NCI-H2029 treated with DMSO at 0.1 percent for 48 hours (cell line): Measurements from ENCODE around the gene NFIC.
A peak's percentile ranks its signal among the peaks of the same experiment; 100 is the strongest.
"Not testable (repeated sequence)": the region's sequence is repeated elsewhere in the genome, so short reads cannot be mapped to it uniquely, and the experiment has no call there.

Source experiments
- DNase-seq: peaks from one replicate; lab custom pipeline; 2025; lab: John Stamatoyannopoulos, UW

NFIC gene

GRCh38 chr19:3492919-3493318, 126.5 kb downstream of the NFIC start:
- no peak for DNase-seq

DNA sequence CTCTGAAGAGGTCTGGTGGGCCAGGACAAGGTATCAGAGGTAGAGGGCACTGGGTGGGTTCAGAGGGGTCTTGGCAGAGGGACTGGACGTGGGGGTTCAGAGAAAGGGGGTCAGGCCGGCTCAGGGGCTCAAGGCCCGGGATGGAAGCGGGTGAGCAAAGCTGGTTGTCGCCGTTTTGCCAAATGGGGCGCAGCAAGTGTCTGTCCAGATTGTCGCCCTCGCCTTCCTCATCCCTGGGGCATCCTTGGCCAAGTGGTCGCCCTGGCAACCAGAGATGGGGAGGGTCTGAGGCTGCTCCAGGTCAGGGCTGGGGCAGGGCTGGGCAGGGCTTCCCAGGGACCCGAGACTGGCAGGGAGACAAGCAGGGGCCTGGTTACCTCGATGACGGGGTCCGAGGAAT, 127.3 kb downstream of the NFIC start:
- DNase-seq: no peak

DNA sequence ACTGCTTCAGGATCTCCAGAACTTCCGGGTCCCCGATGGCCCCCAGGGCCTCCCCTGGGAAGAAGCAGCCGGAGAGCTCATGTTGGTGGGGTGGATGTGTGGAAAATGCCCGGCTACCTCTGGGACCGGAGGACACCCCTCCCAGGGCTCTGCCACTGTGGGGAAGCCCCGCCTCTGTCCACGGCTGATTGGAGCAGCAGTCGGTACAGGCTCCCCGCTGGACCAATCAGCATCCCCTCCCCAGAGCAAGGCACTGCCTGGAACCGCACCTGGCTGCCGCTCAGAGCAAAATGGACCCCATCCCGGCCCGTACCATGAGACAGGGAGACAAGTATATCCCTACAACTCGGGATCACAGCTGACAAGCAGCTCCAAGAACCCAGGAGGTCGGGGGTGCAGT, 127.7 kb downstream of the NFIC start:
- DNase-seq: no peak

DNA sequence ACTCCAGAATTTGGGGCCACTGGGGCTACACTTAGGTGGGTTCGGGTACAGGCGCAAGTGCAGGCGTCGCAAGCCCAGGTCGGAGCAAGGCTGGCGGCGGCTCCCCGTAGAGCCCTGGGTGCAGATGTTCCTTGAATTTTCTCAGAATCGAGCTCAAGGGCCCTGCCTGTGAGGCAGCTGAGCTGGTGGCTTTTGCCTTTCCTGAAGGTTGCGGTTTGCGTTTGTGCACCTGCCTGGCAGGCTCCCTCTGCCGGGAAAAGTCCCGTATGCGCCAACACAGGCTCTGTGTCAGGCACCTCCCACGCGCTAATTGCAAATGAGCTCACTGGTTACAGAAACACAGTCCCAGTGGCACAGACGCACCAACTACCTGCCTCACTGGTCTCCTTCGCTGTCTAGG, 128.2 kb downstream of the NFIC start:
- no peak for DNase-seq

- no peak for DNase-seq
Measured at GRCh38 chr19:3496392-3497273, 130.2 kb downstream of the NFIC start.

GRCh38 chr19:3497757-3498520, 131.6 kb downstream of the NFIC start:
- DNase-seq: no peak

- DNase-seq: no peak
Measured at GRCh38 chr19:3499738-3500428, 133.5 kb downstream of the NFIC start.

DNA sequence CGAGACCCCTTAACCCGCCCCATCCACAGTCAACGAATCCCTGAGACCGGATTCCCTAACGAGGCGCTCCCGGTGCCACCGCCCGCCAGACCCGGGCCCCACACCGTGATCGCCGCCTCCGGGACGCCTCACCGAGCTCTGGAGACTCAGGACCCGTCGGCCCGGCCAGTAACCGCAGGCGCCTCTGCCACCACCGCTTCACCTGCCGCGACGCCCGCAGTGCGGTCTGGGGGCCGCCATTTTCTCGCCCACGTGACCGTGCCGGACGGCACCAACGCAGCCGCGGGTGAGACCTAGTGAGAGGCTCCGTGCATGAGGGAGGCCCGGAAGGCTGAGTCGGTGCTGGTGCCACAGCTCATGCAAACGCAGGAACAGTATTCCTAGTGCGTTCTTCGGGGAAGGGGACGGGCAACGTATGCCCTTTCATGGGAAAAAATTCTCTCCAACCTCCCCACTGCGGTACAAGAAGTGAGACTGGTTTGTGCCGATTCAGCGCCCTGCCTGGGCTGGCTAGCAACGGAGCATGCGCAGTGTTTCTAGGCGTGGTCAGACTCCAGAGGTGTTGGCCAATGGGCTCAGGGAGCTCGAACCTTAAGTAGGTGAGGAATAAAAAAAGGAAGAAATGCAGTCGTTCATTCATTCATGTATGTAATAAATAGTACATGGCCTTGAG, 134.2 kb downstream of the NFIC start, which contains the start of gene DOHH:
DOHH (minus strand) TSS at position 246 of the 673 bp plus-strand sequence. CDS start 3,860 bp downstream, outside the sequence.
- peak; percentile 98 for DNase-seq

DNA sequence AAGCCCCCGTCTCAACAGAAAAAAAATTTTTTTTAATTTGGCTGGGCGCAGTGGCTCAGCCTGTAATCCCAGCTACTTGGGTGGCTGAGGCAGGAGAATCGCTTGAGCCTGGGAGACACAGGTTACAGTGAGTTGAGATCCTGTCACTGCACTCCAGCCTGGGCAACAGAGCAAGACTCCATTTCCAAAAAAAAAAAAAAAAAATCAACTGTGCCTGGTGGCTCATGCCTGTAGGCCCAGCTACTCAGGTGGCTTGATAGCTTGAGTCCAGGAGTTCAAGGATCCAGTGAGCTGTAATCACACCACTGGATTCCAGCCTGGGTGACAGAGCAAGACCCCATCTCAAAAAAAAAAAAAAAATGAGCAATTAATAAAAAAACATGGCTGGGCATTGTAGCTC, 135.4 kb downstream of the NFIC start:
- no peak for DNase-seq

- no peak for DNase-seq
Measured at GRCh38 chr19:3503036-3503572, 136.7 kb downstream of the NFIC start.

GRCh38 chr19:3504735-3505134, 138.4 kb downstream of the NFIC start:
- no peak for DNase-seq

- DNase-seq: peak; percentile 86
Measured at GRCh38 chr19:3505598-3506383, 139.4 kb downstream of the NFIC start, which contains the start of gene FZR1. Gene FZR1 (plus strand): TSS chr19:3506311. CDS start chr19:3522990, 16,679 bp downstream.

DNA sequence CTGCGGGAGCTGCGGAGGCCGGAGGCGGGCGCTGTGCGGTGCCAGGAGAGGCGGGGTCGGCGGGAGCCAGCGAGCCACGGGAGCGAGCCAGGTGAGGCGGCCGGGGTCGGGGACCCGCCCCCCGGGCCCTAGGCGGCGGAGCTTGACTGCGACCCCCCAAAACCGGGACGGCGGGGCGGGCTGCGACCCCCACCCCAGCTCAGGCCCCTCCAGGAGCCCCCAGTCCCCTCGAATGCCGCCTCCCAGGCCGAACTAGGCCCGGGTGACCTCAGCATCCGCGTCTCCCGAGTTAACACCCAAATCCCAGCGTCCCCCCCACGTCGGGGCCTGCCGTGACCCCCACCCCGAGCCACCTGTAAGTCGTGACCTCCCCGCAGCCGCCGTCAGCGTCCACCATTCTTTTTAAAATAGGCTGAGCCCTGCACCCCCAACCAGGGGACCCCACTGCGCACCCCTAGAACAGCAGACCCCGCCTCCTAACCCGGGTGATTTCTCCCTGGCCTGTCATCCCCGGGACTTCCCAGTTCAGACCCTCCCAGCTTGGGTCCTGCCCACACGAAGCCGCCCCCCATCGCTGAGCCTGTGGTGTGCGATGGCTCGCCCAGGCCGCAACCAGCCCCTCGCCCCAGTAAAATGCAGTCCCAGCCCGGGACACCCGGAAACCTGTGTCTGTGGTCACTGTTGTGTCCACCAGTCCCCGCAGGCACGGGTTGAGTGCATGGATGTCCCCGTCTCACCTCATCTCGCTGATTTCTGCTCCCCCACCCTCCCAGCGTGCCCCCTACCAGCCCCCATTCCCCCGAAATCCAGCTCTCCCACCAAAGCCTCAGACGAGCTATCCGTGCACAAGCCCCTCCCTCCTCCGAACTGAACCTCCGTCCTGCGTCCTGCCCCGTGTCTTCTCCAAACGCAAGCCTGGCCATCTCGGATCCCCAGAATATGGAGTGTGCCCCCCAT, 140.3 kb downstream of the NFIC start:
- no peak for DNase-seq

DNA sequence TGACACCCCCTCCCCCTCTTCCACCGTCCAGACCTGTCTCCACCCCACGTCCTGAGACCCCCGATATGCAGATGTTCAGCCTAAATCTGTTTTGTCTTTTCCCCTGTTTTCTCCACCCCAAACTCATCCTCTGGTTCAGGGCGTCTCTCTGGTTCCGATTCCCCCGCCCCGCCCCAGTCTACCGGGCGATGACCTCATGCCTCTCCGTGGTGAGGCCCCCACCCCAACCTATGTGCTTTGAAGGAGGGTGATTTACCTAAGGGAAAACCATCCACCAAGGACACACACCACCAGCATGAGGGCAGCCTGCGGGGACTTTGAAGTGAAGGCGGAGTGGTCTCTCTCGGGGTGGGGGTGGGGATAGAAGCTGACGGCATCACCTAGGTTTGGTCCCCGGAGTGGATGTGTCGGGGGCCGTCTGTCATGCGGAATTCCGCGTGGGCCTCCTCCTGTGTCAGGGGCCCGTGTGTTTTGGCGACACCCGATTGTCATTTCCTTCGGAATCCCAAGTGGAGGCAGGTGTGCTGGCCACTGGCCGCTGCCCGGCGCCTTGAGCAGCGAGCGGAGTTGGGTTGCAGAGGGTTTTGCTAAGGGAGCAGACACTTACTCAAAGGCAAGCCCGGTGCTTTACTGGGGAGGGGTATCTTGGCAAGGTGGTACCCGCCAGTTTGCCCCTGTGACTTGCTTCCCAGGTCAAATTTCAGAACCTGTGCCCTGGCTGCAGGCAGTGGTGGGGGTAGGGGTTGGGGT, 141.2 kb downstream of the NFIC start:
- peak; percentile 28 for DNase-seq

DNA sequence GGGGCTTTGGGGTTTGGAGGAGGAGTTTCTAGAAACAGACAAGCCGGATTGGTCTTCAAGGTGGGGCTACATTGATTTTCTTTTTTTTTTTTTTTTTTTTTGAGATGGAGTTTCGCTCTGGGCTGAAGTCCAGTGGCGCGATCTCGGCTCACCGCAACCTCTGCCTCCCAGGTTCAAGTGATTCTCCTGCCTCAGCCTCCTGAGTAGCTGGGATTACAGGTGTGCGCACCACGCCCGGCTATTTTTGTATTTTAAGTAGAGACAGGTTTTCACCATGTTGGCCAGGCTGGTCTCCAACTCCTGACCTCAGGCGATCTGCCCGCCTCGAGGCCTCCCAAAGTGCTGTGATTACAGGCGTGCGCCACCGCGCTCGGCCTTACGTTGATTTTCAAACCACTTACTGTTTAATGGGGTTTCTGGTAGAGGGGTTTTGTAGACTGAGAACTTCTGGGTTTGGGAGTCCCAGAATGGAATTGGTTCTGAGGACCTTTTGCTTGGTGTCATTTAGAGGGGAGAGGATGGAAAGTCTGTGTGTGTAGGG, 141.8 kb downstream of the NFIC start:
- not testable (repeated sequence) for DNase-seq

DNA sequence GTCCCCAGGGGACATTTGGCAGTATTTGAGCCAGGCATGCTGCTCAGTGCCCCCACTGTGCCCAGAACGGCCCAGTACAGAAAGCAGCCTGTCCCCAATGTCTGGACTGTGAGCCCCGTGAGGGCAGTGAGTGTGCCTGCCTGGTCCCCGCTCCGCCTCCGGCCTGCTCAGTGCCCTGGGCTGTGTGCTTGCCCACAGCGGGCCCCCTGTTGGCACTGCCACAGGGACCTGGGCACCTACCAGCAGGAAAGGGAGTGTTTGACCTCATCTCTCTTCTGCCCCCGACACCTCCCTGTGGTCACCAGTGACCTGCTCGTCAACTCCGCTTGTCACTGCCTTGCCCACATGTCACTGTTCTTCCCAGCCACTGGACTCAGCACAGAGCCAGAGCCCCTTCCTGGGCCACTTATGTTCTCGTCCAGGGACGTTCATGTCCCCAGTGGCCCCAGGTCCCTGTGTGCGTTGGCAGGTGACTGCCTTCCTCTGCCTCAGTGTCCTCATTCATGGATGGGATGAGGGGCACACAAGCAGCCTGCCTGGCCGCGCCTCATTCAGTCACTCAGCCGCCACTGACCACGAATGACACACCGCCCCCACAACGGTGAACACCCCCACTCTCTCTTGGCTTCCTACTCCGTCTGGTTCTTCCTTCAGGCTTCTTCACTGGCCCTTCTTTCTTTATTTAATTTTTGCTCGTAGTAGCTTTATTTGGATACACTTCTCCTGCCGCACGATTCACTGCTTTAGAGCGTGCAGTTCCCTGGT, 142.6 kb downstream of the NFIC start:
- no peak for DNase-seq

GRCh38 chr19:3509566-3509989, 143.2 kb downstream of the NFIC start:
- DNase-seq: no peak

- no peak for DNase-seq
Measured at GRCh38 chr19:3510727-3511126, 144.3 kb downstream of the NFIC start.
